Stimulated activated CD4-positive, alpha-beta T cell treated with anti-CD3 and anti-CD28 coated beads, Interleukin-12 subunit alpha, Interleukin-12 subunit beta, amount 100 ng/mL, for 4 hours (primary cell): ENCODE data around the gene GTPBP3.
"Not testable (repeated sequence)": the region's sequence is repeated elsewhere in the genome, so short reads cannot be mapped to it uniquely, and the experiment has no call there.

Experiments
- DNase-seq: peaks from one replicate; pipeline ENCODE4 v3.0.0-alpha.2; 2020

Gene GTPBP3, protein sequence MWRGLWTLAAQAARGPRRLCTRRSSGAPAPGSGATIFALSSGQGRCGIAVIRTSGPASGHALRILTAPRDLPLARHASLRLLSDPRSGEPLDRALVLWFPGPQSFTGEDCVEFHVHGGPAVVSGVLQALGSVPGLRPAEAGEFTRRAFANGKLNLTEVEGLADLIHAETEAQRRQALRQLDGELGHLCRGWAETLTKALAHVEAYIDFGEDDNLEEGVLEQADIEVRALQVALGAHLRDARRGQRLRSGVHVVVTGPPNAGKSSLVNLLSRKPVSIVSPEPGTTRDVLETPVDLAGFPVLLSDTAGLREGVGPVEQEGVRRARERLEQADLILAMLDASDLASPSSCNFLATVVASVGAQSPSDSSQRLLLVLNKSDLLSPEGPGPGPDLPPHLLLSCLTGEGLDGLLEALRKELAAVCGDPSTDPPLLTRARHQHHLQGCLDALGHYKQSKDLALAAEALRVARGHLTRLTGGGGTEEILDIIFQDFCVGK

DNA sequence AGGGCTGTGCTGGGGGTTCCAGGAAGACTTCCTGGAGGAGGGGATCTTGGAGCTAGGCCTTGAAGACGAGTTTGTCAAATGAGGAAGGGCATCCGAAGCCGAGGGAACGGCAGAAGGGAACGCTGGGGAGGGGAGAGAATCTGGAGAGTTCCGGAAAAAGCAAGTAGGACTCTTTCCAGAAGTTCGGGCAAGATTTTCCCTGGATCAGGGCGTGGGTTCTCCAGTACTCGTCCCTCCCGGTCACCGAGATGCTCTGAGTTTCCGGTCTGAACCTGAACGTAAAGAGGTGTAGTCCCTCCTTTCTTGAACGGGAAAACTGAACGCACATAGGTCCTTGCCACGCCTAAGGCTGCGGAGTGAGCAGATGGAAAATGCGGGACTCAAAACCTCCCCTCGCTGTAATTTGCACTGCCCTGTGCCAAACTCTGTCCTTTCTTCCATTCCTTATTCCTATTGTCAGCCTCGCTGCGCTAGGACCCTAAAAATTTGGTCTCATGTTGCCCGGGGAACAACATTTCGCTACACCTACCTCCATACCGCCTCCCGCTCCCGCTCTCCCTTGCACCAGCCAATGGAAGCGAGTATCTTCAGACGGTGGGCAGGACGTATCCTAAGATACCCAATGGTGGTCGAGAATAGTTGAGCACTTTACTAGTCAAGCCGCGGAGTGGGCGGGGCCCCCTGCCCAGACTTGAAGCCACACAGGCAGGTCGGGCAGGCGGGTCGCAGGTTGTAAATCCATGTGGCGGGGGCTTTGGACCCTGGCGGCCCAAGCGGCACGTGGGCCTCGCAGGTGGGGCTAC lies at the start of gene GTPBP3:
Gene GTPBP3, plus strand, starts transcription at position 682 of the 803 bp plus-strand sequence. Its CDS starts 59 bp downstream, at position 741.
- DNase-seq = peak; percentile 95

DNA sequence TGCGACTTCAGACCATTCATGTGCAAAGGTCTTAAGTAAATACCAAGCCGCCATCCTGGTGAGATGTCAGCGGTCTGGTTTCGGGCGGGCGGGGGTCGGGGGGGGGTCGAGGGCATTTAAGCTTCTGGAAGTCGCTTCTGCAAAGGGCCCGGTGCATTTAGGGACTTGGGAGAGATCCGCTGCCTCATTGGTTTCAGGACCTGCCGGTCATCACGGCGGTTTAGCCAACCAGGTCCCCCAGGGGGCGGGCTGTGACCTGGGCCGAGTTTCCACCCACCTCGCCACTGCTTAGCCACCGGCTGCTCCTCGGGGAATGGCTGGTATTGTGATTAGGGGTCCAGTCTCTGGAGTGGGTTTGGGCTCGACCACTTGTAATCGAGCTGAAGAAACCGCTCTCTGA lies 47.9 kb upstream of the GTPBP3 start:
- no peak for DNase-seq

DNA sequence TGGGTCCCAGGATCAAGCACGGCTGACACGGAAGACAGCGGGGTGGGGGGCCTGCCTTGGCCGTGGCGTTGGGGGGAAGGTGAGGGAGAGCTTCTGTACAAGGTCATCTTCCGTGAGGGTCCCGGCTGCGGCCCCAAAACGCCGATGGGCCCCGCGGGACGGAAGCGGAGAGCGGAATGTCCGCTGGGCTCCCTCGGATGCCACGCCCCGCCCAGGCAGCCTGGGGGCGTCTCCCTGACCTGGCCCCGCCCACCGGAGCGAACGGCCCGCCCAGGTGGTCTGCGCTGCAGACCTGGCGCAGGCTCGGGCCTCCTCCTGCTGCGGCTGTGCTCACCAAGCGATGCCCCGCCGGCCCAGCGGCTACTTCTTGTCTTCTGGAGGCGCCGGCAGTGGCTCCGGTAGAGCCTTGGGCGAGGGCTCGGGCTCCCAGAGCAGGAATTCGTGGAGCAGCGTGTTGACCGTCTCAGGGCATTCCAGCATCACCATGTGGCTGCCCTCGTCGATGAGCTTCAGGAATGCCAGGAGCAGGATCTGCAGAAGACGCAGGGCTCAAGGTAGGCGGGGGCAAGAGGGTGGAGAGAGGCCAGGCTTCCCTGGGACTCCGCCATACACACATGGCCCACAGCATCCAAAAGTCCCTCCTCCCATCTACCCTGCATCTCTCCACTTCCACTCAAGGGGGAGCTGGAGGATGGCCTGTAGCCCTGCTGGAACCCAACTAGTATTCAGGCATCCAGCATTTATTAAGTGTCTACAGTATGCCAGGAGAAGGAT lies 44.9 kb upstream of the GTPBP3 start:
- DNase-seq = peak; percentile 82

DNA sequence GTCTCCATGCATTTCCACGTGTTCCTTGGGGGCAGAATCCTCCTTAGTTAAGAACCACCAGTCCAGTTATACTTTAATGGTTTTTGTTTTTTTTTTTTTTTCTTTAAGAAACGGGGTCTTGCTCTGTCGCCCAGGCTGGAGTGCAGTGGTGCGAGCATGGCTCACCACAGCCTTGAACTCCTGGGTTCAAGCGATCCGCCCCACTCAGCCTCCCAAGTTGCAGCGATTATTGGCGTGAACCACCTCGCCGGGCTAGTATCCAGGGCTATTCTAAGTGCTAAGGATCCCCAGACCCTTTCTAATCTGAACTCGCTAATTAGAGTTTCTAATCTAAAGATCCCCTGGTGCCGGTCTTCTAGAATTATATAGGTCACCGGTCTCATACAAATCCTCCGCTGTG lies 43.7 kb upstream of the GTPBP3 start:
- no peak for DNase-seq

DNA sequence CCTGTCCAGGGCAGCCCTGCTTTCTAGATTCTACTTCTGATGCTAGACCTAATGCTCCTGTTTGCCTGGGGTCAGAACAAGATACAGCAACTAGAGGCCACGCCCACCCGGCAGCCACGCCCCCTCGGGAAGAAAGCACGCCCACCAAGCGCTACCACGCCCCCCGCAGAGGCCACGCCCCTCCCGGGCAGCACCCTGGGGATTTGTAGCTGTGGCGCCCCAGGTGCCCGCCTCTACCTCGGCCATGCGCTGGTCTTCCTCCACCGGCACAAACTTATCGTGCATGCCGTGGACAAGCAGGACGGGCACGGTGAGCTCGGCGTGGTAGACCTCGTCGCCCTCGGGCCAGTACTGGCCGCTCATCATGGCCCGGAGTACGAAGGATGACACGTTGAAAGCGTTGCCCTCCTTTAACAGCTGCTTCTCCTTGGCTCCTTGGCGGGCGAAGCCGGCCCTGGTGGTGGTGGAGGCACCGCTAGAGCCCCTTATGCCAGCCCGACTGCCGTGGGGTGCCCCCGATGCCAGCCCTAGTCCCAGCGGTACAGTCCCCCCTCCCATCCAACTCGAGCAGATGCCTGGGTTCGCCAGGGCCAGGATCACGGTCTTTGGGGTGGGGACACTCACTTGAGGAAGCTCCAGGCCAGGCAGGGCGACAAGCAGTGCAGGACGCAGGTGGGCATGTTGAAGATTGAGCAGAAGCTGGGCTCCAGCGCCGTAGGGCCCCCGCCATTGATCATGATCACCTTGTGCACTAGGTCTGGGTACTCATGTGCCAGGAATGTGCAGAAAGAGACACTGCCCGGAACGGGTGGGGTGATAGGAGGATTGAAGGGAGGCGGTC lies 43.1 kb upstream of the GTPBP3 start:
- peak; percentile 48 for DNase-seq

DNA sequence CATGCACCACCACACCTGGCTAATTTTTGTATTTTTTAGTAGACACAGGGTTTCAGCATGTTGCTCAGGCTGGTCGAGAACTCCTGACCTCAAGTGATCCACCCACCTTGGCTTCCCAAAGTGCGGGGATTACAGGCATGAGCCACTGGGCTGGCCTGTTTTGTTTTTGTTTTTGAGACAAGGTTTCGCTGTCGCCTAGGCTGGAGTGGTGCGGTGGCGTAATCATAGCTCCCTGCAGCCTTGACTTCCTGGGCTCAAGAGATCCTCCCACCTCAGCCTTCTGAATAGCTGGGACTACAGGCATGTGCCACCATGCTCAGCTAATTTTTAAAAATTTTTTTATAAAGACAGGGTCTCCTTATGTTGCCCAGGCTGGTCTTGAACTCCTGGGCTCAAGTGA lies 41.8 kb upstream of the GTPBP3 start:
- DNase-seq = not testable (repeated sequence)

DNA sequence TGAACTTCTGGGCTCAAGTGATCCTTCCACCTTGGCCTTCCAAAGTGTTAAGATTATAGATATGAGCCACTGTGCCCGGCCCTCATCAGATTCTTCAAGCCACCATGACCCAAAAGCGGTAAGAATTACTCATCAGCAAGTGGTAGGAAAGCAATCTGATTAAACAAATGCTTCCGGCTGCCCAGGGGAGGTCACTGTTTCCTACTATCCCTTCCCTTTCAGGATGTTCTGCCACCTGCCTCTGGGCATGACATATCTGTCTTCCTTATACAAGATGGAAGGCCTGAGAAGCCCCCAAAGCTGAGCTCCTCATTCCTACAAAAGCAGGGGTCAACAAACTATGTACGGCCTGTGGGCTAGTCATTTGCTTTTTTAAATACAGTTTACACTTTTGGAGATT lies 41.1 kb upstream of the GTPBP3 start:
- DNase-seq = no peak

DNA sequence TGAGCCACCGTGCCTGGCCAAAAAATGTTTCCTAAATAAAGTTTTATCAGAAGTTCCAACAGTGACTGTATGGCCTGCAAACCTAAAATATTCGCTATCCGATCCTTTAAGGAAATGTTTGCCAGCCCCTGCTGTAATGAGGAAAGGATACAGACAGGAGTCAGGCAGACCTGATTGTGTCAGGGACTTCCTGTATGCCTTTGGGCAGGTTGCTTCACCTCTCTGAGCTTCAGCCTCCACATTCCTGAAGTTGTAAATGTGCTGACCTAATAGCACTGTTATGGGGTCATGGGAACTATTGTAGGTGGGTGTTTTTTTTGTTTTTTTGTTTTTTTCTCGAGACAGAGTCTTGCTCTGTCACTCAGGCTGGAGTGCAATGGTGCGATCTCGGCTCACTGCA lies 40.4 kb upstream of the GTPBP3 start:
- no peak for DNase-seq

DNA sequence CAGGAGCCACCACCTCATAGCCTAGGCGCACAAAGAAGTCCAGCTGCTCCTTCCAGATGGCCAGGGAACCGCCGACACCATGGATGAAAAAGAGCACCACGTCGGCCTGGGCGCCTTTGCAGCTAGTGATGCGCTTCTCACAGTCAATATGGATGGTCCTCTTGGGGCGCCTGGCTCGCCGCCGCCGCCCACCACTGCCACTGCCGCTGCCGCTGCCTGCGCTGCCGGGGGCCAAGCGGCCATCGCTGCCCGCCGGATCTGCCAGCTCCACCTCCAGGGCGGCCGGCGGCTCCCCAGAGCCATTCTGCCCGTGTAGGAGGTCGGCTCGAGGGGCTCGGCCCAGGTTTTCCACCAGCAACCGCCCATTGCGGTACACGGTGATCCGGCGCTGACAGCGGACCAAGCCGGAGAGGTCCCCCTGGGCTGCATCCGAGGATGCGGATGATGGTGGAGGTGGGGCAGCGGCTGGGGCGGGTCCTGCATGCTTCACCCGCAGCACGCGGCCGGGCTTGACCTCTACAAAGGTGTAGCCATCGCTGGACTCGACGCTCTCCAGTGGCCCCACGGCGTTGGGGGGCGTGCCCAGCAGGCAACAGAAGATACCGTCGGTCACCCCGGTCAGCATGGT lies 36.2 kb upstream of the GTPBP3 start:
- no peak for DNase-seq

DNA sequence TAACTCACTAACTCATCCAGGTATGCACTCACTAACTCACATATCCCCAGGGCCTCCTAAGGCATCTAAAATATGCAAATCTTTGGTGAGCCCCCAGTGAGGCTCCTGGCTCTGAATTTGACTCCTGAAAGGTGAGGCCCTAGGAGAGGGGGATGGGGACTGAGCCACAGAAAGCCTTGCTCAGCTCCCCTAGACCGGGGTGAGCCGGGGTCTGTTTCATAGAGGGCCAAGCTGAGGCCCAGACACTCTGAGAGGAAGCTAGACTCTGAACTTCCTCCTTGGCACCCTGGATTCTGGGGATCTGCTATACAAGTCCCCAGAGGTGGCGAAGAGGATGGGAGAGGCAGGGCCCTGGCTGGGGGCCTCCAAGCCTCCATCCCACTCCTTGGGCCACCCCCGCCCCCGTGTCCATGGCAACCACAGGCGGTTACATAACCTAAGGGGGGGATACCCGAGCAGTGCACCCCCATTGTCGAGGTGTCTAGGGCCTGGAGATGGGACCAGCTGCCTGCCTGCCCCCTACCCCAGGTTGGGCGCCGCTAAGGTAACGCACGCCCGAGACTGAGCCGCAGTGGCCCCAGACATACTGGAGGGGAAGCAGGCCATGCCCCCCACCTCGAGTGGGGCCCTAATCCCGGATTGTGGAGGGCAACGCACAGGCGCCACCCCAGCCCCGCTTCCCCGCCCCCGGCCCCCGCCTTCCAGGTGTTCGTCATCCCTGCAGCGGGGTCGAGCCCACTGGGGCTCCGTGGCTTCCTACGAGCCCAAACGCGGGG lies 34.8 kb upstream of the GTPBP3 start:
- no peak for DNase-seq

DNA sequence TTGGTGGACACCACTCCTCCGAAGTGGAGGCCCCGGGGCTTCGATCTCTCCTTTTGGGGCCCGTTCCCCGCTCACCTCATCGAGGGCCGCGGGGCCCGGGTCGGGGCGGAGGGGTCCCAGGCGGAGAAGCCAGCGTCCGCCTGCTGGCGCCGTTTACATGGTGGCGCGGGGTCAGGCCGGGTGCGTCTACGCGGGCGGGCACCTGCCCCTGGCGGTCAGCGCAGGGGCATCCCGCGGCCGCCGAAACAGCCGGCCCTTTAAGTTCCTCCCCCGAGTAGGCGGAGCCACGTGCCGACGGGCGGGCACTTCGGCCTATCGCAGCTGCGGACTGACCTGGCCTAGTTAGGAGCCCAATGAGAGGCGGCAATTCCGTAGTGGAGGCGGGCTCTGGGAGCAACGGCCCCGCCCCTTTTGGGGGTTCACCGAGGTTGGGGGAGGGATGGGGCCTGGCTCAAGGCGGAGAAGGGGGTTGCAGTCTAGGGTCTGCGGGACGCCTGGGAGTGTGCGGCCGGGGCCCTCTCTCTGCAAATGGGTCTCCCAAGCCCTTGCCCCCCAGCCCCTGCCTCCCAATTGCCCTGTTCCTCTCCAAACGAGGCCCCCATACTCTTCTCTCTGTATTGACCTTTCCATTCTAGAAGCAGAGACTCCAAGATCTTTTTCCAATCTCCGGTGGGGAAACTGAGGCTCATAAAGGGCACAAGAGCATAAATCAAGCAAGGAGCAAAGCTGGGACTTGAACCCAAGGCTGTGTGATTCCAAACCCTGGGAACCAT lies 34.0 kb upstream of the GTPBP3 start, which contains the start of gene ABHD8:
Gene ABHD8, minus strand, starts transcription at position 259 of the 773 bp plus-strand sequence. CDS start 1,809 bp downstream, outside the sequence.
- peak; percentile 89 for DNase-seq

DNA sequence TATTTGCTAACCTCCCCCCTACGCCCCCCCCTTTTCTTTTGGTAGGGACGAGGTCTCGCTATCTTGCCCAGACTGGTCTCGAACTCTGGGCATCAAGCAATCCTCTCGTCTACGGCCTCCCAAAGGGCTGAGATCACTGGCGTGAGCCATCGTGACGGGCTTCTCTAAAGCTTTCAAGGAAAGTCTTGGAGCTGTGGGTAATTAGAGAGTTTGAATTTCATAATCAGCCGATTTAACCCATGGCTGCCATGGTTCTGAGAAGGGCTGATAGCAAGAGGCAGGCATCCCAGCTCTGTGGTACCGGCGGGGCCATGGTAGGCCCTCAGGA lies 33.4 kb upstream of the GTPBP3 start:
- DNase-seq = no peak

DNA sequence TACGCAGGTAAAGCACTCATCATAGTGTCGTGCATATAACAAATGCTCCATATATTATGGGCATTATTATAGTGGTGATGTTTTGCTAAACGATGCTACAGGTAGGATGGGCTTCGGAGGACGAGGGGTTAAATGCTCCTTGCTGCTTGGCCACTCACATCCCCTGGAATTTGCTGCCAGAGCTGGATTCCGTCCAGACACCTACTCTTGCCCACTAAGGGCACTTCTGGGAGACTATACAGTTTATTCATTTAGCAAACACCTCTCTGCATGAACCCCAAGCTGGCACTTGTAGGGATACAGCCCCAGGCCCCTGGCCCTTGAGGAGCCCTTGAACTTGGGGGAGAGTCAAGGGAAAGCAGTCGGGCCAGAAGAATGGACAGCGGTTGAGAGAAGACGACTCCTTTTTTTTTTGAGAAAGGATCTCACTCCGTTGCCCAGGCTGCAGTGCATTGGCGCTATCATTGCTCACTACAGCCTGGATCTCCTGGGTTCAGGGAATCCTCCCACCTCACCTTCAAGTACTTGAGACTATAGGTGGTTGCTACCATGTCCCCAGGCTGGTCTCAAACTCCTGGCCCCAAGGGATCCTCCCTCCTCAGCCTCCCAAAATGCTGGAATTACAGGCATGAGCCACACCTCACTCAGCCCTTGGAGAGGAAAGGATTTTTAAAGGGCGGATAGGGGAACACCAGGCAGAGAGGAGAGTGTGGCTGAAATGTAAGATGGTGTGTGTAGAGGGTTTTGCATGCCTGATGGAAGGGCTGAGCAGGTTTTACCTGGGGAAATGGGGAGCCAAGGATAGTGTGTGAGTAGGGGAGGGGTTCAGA lies 32.8 kb upstream of the GTPBP3 start:
- DNase-seq = no peak

DNA sequence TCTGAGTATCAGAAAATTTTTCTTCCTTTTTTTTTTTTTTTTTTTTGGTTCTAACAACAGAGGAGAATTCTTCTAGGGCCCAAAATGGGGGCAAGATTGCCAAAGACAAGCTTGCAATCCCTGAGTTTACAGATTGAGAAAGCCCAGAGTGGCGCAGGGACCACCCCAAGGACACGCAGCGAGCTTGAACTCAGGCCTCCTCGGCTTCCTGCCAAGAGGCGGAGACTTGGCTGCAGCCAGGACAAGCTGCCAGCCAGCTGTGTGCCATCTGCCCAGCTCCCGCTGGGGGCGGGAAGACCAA lies 32.2 kb upstream of the GTPBP3 start:
- no peak for DNase-seq

DNA sequence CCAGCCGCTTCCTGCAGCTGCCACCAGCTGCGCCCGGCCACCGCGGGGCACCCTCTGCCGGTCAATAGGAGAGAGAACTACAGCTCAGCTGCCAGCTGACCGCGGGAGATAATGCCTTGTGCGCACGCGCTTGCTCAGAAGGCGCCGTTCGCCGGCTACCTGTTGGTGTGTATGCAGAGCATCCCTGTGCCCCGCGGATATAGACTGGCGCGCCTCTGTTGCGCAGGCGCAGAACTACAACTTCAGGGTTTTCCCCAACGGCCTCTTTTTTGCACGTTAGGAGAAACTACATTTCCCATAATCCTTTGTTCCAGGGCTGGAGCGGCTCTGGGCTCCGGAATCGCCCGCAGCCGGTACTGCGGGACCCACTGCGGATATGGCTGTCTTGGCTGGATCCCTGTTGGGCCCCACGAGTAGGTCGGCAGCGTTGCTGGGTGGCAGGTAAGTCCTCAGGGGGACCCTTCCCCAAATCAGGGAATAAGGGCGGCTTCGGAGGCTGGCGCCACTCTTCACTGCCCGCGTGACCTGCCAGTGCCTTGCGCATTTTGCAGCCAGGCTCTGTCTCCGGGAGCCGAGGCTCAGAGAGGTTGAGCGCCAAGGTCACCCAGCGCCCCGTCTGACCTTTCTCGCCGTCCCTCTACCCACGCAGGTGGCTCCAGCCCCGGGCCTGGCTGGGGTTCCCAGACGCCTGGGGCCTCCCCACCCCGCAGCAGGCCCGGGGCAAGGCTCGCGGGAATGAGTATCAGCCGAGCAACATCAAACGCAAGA lies 31.7 kb upstream of the GTPBP3 start, which contains the start of gene MRPL34:
Gene MRPL34, plus strand, starts transcription at position 356 of the 768 bp plus-strand sequence. Its CDS starts 21 bp downstream, at position 377.
- DNase-seq = peak; percentile 90

DNA sequence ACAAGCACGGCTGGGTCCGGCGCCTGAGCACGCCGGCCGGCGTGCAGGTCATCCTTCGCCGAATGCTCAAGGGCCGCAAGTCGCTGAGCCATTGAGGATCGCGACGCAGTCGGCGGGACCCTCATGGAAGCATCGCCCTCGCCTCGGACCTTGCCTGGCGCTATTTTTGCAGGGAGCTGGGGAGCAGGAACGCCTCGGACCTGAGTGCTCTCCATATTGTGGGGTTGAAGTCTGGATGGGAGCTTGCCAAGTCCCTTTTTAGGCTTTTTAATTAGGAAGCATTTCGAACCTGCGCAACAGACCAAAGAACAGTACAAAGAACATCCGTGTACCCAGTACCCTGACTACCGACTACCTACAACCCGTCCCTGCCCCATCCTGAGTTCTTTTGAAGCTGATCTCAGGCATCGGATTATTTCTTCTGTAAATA lies 31.1 kb upstream of the GTPBP3 start:
- DNase-seq = no peak

DNA sequence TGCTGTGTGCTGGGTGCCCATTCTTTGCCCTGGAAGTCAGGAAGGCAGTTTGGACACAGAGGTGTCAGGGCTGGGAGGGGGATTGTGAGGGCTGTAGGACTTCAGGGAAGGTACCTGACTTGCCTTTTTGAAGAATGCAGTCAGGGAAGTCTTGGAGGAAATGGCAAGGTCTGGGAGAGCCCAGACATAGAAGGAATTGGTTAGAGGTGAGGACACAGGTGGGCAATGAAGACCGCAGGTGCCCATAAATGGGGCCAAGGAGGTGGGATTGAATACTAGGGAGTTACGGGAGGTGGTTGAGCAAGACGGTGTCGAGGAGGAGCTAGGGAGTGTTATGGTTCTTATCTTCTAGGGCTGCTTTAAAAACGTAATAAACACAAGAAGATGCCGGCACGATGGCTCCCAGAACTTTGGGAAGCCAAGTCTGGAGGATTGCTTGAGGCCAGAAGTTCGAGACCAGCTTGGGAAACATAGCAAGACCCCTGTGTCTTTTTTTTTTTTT lies 29.4 kb upstream of the GTPBP3 start:
- no peak for DNase-seq
